Measurements from ENCODE around the gene FRYL. TPM values are rescaled to one million over a fixed set of nuclear protein-coding genes. Genes with fewer than 3 reads are reported as not detected.

Gene FRYL
- total RNA-seq, 1 experiment from 2014 or later: 53.9 TPM

GRCh38 chr4:48767055-48767929 is 12.8 kb downstream of the FRYL start:
- Histone ChIP-seq H3K79me2 (ENCODE audit: low read depth) (peaks cover 80% of the 10 kb centered on the region), H3K36me3 (ENCODE audit: low read depth) (no peaks in the 10 kb centered on the region), H3F3A (ENCODE audit: insufficient read depth, low read depth) (no peaks in the 10 kb centered on the region), H3K4me1 (replicated peaks; ENCODE audit: insufficient read depth) (no peaks in the 10 kb centered on the region), H3K27me3 (ENCODE audit: insufficient read depth, low read depth) (no peaks in the 10 kb centered on the region), H2AFZ (no peak overlapping the region), H3K4me3 (no peak overlapping the region), H3K9me2 (ENCODE audit: insufficient read depth) (no peaks in the 10 kb centered on the region), H3K4me2 (no peak overlapping the region), H3K27ac (no peak overlapping the region), H3K9me3 (ENCODE audit: insufficient read depth, low read depth) (no peaks in the 10 kb centered on the region), H4K20me1 (ENCODE audit: insufficient read depth) (no peaks in the 10 kb centered on the region; the same call in 1 of the 2 replicates)
- CTCF ChIA-PET: no interaction called here
- POLR2A ChIA-PET (ENCODE audit: unreplicated experiment): no interaction called here
- intact Hi-C loops (cut with micrococcal nuclease; ENCODE audit: unreplicated experiment): no loop called here
- TF ChIP-seq CTCF (conservative IDR thresholded peaks at IDR 0.05): no peak
- no peak for TF ChIP-seq EZH2 (IDR thresholded peaks at IDR 0.05; ENCODE audit: low read depth)
- BruUV-seq (replicated peaks): no TSS peak
- DNase-seq: no peak

- Histone ChIP-seq H4K20me1 (ENCODE audit: insufficient read depth) (no peaks in the 10 kb centered on the region; the same call in 1 of the 2 replicates), H3K27ac (no peak overlapping the region), H2AFZ (no peak overlapping the region), H3K79me2 (ENCODE audit: low read depth) (peaks cover 78% of the 10 kb centered on the region), H3K4me2 (no peak overlapping the region), H3K27me3 (ENCODE audit: insufficient read depth, low read depth) (no peaks in the 10 kb centered on the region), H3K36me3 (ENCODE audit: low read depth) (no peaks in the 10 kb centered on the region), H3K9me2 (ENCODE audit: insufficient read depth) (no peaks in the 10 kb centered on the region), H3K4me1 (replicated peaks; ENCODE audit: insufficient read depth) (no peaks in the 10 kb centered on the region), H3K4me3 (no peak overlapping the region), H3K9me3 (ENCODE audit: insufficient read depth, low read depth) (no peaks in the 10 kb centered on the region), H3F3A (ENCODE audit: insufficient read depth, low read depth) (no peaks in the 10 kb centered on the region)
- CTCF ChIA-PET: no interaction called here
- no peak for DNase-seq
- BruUV-seq (replicated peaks): no TSS peak
- POLR2A ChIA-PET (ENCODE audit: unreplicated experiment): no interaction called here
- intact Hi-C loops (cut with micrococcal nuclease; ENCODE audit: unreplicated experiment): no loop called here
- TF ChIP-seq CTCF (conservative IDR thresholded peaks at IDR 0.05): no peak
- TF ChIP-seq EZH2 (IDR thresholded peaks at IDR 0.05; ENCODE audit: low read depth): no peak
Observed at GRCh38 chr4:48766131-48766792, 13.8 kb downstream of the FRYL start.

GRCh38 chr4:48762408-48762807 is 17.7 kb downstream of the FRYL start:
- no peak overlapping the region for H2AFZ ChIP-seq
- no peaks in the 10 kb centered on the region for H3K9me2 ChIP-seq (ENCODE audit: insufficient read depth)
- no peak overlapping the region for H3K4me2 ChIP-seq
- TF ChIP-seq CTCF (conservative IDR thresholded peaks at IDR 0.05): no peak
- no peak for TF ChIP-seq EZH2 (IDR thresholded peaks at IDR 0.05; ENCODE audit: low read depth)
- peaks cover 42% of the 10 kb centered on the region for H3K79me2 ChIP-seq (ENCODE audit: low read depth)
- no peaks in the 10 kb centered on the region; the same call in 1 of the 2 replicates for H4K20me1 ChIP-seq (ENCODE audit: insufficient read depth)
- no peak overlapping the region for H3K4me3 ChIP-seq
- POLR2A ChIA-PET (ENCODE audit: unreplicated experiment): no interaction called here
- no peaks in the 10 kb centered on the region for H3F3A ChIP-seq (ENCODE audit: insufficient read depth, low read depth)
- CTCF ChIA-PET: no interaction called here
- DNase-seq: no peak
- H3K27ac ChIP-seq: no peak overlapping the region
- H3K4me1 ChIP-seq (replicated peaks; ENCODE audit: insufficient read depth): no peaks in the 10 kb centered on the region
- no peaks in the 10 kb centered on the region for H3K36me3 ChIP-seq (ENCODE audit: low read depth)
- no peaks in the 10 kb centered on the region for H3K27me3 ChIP-seq (ENCODE audit: insufficient read depth, low read depth)
- no TSS peak for BruUV-seq (replicated peaks)
- no peaks in the 10 kb centered on the region for H3K9me3 ChIP-seq (ENCODE audit: insufficient read depth, low read depth)
- intact Hi-C loops (cut with micrococcal nuclease; ENCODE audit: unreplicated experiment): no loop called here

All from PC-9 (cell line).